Measurements from ENCODE around the gene STIMATE.

DNA sequence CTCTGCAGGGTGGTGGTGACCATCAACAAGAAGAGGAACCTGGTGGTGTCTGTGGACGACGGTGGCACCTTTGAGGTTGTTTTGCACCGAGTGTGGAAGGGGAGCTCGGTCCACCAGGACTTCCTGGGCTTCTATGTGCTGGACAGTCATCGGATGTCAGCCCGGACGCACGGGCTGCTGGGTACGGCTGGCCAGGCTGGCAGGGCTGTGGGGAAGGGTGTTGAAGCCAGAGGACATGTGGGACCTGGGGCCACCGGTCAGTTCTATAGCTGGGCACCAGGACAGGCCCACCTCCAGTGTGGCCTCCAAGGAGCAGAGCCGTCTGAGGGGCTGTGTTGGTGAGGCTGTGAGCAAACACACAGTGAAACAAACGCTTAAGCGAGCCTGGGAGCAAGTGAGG lies 106.6 kb downstream of the STIMATE start:
- TF ChIP-seq FOXM1 (IDR thresholded peaks at IDR 0.05; ENCODE audit: borderline replicate concordance) (no peak), FOXA1 (IDR thresholded peaks at IDR 0.05) (no peak)

Measured in HEK293T (cell line).